ENCODE measurements around the gene FTH1.

Gene FTH1

DNA sequence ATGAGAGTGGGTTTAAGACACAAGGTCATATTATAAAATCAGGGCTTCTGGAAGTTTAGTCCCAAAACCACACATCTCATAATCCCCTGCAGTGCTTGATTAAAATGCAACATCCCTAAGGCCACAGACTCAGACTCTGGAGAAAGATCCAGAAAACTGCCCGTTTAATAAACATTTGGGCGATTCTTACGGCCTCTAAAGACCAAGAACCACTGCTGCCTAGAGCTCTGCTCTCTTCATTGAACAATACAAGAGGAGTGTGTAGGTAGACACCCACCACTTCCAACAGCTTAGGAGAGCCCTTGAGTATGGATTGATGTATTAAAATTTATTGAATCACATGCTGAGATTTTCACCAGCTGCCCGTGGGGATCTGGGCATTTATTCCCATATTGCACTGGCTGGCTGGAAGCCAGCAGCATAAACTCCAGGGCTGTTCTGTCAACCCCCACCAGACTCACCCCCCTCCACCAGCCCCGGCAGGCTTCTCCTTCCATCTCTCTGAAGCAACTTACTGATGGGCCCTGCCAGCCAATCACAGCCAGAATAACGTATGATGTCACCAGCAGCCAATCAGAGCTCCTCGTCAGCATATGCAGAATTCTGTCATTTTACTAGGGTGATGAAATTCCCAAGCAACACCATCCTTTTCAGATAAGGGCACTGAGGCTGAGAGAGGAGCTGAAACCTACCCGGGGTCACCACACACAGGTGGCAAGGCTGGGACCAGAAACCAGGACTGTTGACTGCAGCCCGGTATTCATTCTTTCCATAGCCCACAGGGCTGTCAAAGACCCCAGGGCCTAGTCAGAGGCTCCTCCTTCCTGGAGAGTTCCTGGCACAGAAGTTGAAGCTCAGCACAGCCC lies 18.0 kb downstream of the FTH1 start:
- DNase-seq (ENCODE audit: low spot score) (peak; percentile 62), FAIRE-seq (no peak)

DNA sequence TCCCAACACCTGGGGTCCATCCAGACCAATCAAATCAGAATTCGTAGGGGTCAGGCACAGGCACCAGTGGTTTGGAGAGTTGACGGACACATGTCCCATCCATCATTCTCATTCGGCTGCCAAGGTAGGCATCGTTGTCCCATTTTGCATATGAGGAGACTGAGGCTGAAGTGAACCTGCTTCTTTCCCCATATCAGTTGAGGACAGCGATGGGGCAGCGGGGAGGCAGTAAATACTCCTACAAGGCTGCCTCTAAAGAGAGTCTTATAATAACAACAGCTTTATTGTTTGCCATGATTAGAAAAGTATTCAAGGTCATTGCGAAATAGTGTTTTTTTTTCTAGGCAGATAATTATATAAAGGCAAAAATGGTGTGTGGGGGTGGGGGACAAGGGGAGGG lies 18.9 kb downstream of the FTH1 start:
- FAIRE-seq, result no peak
- DNase-seq (ENCODE audit: low spot score), result no peak

DNA sequence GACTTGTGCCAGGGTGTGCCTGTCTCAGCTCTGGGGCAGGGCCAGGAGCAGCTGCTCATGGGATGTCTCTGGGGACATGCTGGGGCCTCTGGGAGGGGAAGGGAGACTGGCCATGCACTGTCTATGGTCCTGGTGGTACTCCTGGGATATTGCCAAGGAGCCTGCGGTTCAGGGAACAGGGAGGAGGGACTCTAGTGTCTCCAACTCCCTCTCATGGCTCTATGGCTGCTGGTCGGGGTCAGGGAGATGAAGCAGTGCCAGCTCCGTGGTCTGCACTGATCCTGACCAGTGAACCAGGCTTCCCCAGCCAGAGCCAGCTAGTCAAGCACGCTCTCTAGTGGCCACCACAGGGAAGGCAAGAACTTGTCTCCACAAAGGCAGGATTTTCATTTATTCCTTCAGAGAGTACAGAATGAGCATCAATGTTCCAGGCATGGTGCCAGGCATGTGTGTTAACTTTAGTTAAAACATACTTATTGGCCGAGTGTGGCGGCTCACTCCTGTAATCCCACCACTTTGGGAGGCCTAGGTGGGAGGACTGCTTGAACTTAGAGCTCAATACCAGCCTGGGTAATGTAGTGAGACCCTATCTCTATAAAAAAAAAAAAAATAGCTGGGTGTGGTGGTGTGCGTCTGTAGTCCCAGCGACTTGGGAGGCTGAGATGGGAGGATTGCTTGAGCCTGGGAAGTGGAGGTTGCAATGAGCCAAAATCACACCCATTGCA lies 19.8 kb downstream of the FTH1 start:
- peak; percentile 84 for DNase-seq (ENCODE audit: low spot score)
- no peak for FAIRE-seq

DNA sequence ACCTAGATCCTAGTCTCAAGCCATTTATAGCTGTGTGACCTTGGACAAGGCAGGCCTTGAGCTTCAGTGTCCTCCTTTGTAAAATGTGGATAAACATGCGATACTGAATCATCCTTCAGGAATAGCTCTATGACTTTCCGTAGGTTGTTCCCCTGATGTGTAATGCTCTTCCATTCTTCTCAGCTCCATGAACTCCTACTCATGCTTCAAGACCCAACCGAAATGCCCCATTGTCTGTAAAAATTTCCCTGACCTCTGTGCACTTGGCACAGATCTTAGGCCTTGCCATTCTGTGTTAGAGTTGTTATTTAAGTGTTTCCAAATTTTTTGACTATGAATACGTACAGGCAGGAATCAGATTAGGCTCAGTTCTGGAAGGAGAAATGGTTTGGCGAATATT lies 20.5 kb downstream of the FTH1 start:
- DNase-seq (ENCODE audit: low spot score), result no peak
- FAIRE-seq, result no peak

DNA sequence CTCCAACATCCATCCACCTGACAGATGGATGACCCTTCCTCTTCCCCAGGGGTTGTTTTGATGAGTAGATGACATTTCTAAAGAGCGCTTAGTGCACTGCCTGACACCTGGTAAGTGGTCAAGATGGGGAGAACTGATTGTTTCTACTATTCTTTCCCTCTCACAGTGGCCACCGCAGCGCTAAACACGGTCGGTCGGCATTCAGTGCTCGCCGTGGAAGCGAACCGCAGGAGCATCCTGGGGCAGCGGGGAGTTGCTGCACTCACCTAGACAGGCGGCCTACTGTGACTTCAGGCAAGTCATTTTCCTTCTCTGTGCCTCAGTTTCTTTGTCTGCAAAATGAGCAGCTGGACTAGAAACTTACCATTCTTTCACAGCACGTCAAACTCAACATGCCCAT lies 22.2 kb downstream of the FTH1 start:
- no peak for DNase-seq (ENCODE audit: low spot score)
- FAIRE-seq, result no peak

DNA sequence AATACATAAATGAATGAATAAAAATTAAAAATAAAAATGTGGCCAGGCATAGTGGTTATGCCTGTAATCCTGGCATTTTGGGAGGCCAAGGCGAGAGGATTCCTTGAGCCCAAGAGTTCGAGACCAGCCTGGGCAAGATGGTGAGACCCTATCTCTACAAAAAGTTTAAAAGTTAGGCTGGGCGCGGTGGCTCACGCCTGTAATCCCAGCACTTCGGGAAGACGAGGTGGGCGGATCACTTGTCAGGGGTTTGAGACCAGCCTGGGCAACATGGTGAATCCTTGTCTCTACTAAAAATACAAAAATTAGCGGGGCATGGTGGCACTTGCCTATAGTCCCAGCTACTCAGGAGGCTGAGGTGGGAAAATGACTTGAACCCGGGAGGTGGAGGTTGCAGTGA lies 27.0 kb downstream of the FTH1 start:
- no peak for FAIRE-seq

DNA sequence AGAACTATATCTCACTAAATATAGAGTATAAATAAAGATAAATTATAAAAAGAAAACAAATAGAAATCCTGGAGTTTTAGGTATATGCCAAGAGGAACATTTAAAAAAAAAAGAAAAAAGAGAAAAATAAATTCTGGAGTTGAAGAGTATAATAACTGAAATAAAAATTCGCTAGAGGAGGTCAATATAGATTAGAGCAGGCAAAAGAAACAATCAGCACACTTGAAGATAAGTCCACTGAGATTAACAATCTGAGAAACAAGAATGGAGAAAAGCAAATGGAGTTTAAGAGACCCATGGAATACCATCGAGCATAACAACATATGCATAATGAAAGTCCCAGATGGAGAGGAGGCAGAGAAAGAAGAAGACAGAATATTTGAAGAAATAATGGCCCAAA lies 31.6 kb downstream of the FTH1 start:
- FAIRE-seq (no peak), DNase-seq (ENCODE audit: low spot score) (no peak)

More for the DNA sequence above, 27.0 kb downstream of the FTH1 start:
- DNase-seq (ENCODE audit: low spot score), result no peak

DNA sequence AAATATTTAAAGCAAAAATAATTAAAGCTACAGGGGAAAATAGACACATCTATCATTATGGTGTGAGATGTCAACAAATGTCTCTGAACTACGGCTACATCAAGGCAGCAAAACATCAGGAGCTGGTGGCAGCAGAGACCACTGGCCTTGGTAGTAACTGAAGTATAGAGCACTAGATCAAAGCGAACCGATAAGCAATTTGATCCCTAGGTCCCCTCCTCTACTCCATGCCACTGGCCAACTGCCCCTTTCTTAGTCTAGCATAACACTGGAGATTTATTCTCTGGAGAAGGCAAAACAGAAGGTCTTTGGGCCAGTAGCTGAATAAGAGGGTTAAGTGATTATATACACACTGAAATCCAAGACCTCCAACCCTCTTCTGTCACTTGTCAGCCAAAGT lies 36.5 kb downstream of the FTH1 start:
- no peak for DNase-seq (ENCODE audit: low spot score)
- FAIRE-seq, result no peak

DNA sequence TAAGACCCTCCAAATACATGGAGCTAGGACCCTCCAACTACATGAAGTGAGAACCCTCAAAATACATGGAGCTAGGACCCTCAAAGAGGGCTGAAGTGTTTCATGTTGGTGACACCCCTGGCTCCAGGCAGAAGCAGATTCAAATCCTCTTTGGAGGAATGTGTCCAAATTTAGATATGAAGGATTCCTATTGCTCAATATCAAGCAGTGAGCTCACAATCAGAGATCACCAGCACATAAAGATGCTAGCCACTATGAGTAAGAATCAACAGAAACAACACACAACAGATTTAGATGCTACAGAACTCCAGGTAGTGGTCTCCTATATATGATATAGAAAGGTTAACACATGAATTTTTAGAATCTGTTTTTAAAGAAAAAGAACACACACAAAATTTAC lies 38.8 kb downstream of the FTH1 start:
- DNase-seq (ENCODE audit: low spot score), result no peak
- FAIRE-seq, result no peak

DNA sequence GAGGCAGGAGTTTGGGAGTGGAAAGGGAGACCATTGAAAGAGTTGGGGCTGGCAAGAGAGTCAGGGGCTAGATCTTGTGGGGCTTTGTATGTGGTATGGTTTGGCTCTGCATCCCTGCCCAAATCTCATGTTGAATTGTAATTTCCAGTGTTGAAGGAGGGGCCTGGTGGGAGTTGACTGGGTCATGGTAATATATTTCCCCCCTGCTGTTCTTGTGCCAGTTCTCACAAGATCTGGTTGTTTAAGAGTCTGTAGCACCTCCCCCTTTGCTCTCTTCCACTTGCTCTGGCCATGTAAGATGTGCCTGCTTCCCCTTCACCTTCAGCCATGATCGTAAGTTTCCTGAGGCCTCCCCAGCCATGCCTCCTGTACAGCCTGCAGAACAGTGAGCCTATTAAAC lies 39.9 kb downstream of the FTH1 start:
- FAIRE-seq (no peak), DNase-seq (ENCODE audit: low spot score) (no peak)

DNA sequence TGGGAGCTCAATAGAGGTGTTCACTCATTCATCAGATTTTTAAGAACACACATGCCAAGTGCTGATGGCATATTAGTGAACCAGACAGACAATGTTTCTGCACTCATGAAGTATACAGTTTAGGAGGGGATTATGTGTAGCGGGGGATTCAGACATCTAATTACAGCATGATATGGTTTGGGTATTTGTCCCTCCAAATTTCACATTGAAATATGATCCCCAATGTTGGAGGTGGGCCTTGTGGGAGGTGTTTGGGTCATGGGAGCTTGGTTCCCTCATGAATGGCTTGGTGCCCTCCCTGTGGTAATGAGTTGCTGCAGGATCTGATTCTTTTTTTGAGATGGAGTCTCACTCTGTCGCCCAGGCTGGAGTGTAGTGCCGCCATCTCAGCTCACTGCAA lies 41.2 kb downstream of the FTH1 start:
- FAIRE-seq, result no peak
- DNase-seq (ENCODE audit: low spot score), result no peak

DNA sequence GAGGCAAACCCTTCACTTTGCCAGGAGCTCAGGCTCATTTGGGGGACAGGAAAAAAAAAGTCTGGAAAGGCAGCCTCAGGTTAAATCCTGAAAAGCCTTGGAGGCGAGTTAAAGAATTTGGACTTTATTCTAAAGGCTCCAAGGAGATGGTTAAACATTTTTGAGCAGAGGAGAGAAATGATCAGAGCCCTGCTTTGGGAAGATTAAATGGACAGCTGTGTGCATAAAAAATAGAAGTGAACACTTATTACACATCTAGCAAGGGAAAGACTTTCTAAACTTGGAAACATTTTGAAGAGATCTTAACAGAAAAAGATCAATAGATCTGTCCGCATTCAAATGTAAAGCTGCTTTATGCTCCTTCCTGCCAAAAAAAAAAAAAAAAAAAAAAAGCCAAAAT lies 41.7 kb downstream of the FTH1 start:
- DNase-seq (ENCODE audit: low spot score), result no peak
- FAIRE-seq, result no peak

DNA sequence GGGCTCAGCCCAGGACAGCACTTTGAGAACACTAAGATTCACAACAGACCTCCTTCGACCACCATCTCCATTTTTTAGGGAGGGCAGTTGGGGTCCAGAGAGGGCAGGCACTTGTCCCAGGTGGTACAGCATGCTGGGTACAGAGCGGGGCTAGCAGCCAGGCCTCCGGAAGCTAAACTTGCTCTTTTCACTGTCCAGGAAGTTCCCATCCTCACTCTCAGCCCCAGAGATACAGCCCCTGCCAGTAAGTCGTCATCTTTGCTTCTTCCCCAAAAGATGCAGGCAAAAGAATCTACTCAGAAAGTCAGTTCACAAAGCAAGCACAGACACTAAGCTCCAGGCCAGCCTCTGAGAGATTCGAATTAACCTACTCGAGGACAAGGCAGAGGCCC lies 43.4 kb downstream of the FTH1 start:
- DNase-seq (ENCODE audit: low spot score) (no peak), FAIRE-seq (no peak)

DNA sequence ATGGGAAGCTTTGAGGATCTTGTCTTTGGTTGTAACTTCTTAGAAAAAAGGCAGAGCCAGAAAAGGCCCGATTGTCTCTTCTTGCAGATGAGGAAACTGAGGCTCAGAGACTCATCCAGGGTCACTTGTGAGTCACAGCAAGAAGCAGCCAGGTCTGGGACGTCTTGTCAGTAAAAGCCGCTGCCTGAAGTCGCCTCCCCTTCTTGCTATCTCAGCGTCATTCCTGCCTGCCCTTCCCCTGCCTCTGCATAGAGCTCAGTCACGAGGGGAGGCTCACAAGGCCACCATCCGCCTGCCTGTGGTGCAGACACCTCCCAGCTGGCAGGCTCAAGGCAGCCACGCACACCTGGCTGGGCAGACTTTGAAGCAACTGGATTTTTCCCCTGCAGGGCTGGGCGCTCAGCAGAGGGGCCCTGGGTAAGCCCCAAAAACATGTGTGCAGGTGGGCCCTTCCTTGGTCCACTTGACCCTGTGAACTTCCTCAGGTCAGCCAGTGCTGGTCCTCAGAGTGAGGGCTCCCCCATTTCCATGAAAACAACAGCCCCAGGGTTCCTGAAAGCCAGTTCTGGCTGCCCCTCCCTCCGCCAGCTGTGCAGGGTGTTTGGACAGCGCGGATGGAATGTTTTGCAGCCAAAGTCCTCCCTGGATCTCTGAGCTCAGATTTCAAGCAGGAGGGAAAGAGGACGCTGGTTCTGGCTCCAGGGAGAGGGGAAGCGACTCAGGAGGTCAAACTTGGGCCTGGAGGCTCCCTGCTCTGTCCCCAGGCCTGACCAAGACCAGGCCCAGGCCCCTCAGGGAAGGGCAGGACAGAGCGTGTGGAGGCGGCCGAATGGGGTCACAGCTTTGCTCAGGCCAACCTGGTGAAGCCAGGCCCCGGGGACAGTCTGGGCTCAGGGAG lies 44.0 kb downstream of the FTH1 start:
- FAIRE-seq, result no peak
- DNase-seq (ENCODE audit: low spot score), result no peak

DNA sequence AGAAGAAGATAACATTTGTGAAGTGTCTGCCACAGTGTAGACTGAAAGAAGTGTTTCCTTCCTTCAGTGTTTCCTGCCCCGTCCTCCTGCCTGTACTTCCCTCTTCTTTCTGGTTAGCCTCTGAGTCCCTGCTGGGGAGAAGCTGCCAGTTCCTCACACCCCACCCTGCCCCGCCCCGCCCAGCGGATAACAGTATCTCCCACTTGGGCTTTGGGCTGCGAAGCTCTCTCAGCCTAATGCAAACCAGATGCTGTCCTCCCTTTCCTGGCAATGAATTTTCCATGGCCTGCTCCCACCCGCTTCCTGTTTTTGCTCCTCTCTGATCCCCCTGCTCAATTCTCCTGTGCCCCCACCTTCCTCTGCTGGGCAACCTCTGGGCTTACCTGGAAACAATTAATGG lies 44.9 kb downstream of the FTH1 start:
- DNase-seq (ENCODE audit: low spot score), result no peak

DNA sequence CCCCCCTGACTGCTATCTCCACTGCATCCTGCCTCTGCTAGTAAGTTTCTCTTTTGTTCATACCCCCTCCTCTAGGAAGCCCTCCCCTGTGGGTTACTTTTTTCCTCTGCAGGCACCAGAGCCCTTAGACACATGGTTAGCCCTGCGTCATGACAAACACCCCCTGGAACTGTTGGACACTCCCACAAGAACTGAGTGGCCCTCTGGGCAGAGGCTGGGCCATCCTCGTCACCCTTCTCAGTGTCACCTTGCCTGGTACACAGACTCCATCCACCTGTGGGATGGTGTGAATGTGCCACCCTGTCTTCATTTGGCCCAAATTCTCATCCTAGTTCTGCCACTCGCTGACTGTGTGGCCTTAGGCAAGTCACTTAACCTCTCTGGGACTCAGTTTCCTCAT lies 46.0 kb downstream of the FTH1 start:
- DNase-seq (ENCODE audit: low spot score), result no peak
- no peak for FAIRE-seq

More for the DNA sequence above, 44.9 kb downstream of the FTH1 start:
- no peak for FAIRE-seq

DNA sequence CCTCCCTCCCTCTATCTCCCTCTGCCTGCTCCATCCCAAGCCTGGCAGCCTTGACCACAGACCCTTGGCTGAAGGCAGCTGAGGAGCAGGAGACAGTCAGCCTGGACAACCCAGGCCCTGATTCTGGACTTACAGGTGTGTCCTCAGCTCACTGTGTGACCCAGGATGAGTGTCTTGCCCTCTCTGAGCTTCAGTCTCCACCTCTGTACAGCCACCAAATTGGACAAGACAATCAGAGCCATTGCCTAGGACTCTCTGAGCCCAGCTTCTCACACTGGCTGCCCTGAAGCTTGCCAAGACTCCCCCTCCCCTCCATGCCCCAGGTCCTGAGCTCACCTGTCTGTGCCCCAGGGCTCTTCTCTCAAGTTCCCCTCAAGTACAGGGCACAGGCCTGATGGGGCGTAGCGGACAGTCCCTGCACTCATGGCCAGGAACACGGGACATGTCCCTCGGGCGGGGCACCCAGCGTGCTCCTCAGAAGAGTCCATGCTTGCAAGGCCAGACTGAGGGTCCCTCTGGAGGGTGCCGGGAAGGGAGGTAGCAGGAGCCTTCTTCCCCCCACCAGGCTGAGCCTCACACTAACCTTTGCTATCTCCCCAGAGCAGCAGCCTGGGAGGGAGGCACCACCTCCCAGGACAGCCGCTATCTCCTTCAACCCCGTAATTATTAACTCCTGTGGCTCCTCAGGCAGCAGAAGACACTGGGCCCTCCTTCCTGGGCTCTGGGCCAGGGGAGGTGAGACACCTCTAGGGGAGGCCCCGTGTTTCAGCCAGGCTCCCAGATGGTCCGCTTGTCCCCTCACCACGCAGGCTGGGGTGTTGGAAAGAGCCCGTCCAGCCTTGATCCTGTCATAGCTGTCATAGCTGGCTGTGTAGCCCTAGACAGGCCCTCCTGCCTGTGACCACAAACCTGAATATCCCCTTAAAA lies 47.5 kb downstream of the FTH1 start:
- FAIRE-seq, result no peak
- DNase-seq (ENCODE audit: low spot score), result no peak

DNA sequence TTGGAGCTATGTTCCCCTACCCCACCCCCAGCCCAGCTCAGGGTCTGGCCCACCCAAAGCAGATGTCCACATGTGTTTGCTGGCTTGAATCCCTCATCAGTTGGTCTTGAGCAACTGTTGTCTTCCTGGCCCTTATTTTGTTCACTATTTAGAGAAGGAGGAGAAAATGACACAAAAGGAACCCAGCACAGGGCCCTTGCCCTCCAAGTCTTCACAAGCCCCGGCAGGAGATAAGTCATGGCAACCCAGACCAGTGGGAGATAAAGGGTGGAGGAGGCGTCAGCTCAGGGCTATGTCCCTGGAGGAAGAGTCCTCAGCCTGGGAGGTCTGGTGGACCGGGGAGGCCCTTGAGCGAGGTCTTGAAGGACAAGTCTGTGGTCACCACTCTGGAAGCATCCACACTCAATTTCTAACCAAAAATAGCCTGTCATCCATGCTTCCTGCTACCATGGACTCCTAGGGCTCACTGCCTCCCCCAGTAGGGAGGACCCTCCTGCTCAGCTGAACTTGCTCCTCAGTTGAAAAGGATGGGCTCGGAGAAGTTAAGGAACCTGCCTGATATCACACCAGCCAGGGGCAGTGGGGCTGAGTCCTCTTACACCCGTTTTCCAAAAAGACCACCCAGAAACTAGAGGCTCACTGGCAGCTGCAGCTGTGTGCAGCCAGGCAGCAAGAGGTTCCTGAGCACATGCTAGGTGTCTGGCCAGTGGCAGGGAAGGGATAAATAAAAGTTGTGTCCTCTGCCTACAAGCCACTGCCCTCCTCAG lies 48.3 kb downstream of the FTH1 start:
- DNase-seq (ENCODE audit: low spot score), result no peak

DNA sequence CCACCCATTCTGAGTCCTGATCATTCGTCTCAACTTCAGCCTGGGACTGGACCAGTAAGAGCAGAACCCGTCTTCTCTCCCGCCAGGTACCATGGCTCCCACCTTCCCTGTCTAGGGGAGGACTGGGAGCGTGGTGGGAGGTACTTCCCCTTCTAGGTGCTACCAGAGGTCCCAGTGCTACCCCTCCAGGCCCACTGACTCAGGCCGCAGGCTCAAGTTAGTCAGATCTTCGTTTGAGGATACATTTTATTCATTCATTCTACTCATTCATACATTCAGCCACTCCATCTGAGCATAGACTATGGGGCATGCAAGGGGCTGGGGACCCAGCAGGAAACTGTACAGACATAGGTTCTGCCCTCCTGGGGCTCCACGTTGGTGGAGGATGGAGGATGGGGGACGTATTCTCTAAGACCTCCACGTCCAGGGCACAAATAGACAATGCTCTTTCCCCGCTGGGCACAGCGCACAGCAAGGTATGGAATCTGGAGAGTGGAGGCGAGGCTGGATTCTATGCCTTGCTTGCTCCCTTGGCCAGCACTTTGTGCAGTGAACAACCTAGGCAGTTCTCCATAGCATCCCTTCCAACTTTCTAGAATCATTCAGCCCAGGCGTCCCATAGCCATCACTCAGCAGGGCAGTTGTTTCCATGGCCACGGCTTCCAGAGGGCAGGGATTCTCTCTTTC lies 49.0 kb downstream of the FTH1 start:
- FAIRE-seq (no peak), DNase-seq (ENCODE audit: low spot score) (no peak)

More for the DNA sequence above, 48.3 kb downstream of the FTH1 start:
- no peak for FAIRE-seq

All from urothelium cell line (cell line).